H1 (cell line): ENCODE data around the gene PAPOLG.

Experiments used
- CTCF ChIP-seq, 3 experiments: IDR thresholded peaks; 1 replicate in 2 of 3; 2 replicates in 1 of 3; pipeline versions ENCODE4 v1.5.1 to v1.6.1; 2011; ENCODE audit warnings: low read length in 3 of 3, mild to moderate bottlenecking in 3 of 3, inconsistent platforms in 2 of 3, low read depth in 1 of 3, moderate library complexity in 1 of 3; ENCODE audit not compliant: insufficient read depth in 1 of 3; ENCODE audit errors: control extremely low read depth in 1 of 3
- MAX ChIP-seq: IDR thresholded peaks from 2 replicates; pipeline ENCODE4 v1.6.1; 2012; ENCODE audit warnings: inconsistent platforms
- POLR2A ChIP-seq, 2 experiments: IDR thresholded peaks; 1 replicate in 1 of 2; 2 replicates in 1 of 2; pipeline ENCODE4 v1.6.1; 2011; ENCODE audit warnings: low read depth in 2 of 2, low read length in 2 of 2, mild to moderate bottlenecking in 2 of 2; ENCODE audit errors: control extremely low read depth in 1 of 2
- ZNF274 ChIP-seq: IDR thresholded peaks from 2 replicates; pipeline ENCODE4 v1.7.0; 2012; ENCODE audit warnings: low read length, borderline replicate concordance; ENCODE audit errors: extremely low read depth

DNA sequence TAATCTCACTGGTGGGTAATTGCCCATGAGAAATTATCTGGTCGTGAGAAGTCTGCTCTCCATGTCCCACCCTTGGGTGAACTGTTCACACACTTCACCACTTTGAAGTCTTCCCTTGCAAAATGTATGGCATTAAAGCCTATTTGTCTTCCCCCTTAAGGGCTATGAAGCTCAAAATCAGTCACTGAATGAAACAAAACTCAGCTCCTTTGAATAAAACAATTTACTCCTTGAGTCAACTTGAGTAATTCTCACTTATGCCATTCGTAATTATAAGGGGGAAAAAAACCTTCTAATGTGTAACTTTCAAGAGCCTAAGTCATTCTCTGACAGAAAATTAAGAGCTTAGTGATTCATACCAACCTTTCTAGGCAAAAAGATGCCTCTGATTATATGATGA, 76.6 kb downstream of the PAPOLG start:
- TF ChIP-seq MAX (no peak), ZNF274 (no peak), CTCF (IDR thresholded peaks at IDR 0.05; ENCODE audit: control extremely low read depth in 1 of 3, insufficient read depth in 1 of 3, low read depth in 1 of 3, low read length in 3 of 3) (no peak), POLR2A (IDR thresholded peaks at IDR 0.05; ENCODE audit: control extremely low read depth in 1 of 2, low read depth in 2 of 2, low read length in 2 of 2) (no peak)
